Keratinocyte (primary cell): ENCODE results near the gene ADGRL3.

Experiments used
- EZH2 ChIP-seq: IDR thresholded peaks from one replicate; pipeline ENCODE4 v1.6.1; 2012; ENCODE audit warnings: inconsistent platforms, mild to moderate bottlenecking, low read length, moderate library complexity
- TF ChIP-seq, protein P1 (sequence below), 3 experiments: IDR thresholded peaks in 1 of 3; conservative IDR thresholded peaks in 1 of 3; optimal IDR thresholded peaks in 1 of 3; 2 replicates in 2 of 3; 3 replicates in 1 of 3; pipeline versions ENCODE3 to v1.5.1; 2011; ENCODE audit warnings: low read length in 3 of 3, mild to moderate bottlenecking in 3 of 3, moderate library complexity in 2 of 3, control low read depth in 1 of 3, inconsistent platforms in 1 of 3; ENCODE audit not compliant: insufficient read depth in 2 of 3; ENCODE audit errors: extremely low read depth in 1 of 3

DNA sequence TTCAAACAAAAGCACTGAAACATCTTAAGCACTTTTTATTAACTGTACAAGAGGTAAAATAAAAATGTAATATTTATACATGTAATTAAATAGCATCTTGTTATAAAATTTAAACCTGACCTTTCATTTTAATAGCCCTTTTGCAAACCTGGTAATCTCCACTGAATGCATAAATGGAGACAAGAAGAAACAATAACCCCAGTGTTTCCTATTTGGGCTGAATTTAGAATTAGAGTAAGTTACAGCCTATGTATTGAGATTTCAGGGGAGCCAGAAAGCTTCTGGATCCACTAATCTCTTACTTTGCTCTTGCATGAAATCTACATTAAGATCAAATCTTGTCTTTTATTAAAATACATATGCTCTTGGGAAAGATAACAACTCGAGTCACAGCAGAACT lies 261.8 kb downstream of the ADGRL3 start:
- TF ChIP-seq, protein P1, sequence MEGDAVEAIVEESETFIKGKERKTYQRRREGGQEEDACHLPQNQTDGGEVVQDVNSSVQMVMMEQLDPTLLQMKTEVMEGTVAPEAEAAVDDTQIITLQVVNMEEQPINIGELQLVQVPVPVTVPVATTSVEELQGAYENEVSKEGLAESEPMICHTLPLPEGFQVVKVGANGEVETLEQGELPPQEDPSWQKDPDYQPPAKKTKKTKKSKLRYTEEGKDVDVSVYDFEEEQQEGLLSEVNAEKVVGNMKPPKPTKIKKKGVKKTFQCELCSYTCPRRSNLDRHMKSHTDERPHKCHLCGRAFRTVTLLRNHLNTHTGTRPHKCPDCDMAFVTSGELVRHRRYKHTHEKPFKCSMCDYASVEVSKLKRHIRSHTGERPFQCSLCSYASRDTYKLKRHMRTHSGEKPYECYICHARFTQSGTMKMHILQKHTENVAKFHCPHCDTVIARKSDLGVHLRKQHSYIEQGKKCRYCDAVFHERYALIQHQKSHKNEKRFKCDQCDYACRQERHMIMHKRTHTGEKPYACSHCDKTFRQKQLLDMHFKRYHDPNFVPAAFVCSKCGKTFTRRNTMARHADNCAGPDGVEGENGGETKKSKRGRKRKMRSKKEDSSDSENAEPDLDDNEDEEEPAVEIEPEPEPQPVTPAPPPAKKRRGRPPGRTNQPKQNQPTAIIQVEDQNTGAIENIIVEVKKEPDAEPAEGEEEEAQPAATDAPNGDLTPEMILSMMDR (optimal IDR thresholded peaks at IDR 0.05 in 1 of 3, IDR thresholded peaks at IDR 0.05 in 1 of 3, conservative IDR thresholded peaks at IDR 0.05 in 1 of 3; ENCODE audit: extremely low read depth in 1 of 3, insufficient read depth in 2 of 3, low read length in 3 of 3), result no peak
- no peak for TF ChIP-seq EZH2
